ENCODE measurements around the gene ATOX1. TPM values are rescaled to one million over a fixed set of nuclear protein-coding genes. Genes with fewer than 3 reads are reported as not detected.

ATOX1 gene
- total RNA-seq, 4 donors from 2014 or later = 59.0 to 185 (median 92.1) TPM

DNA sequence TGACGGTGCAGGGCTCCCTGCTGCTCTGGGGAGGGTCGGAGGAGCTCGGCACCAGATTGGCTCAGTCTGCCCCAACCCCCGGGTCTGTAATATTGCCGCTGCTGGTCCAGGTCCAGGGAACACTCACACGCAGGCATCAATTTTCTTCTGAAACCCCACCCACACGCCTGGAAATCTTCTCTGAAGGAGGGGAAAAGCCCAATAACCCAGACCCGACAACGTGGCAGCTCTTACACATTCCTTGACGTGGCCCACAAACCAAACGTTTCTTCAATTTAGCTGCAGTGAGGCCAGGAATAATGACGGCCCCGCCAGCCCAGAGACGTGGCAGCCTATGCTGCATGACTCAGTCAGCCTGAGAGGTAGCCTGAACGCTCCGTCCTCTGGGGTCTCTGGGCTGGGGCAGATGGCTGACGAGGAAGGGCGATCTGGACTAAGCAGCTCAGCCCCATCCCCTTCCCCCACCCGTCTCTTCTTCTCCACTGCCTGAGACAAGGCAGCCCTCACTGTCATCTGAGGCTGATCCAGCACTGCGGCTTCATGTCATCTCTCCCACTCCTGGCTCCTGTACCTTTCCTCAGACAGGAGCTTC lies 61.9 kb downstream of the ATOX1 start:
- no peak for TF ChIP-seq POLR2AphosphoS5 (IDR thresholded peaks at IDR 0.05)
- TF ChIP-seq EP300 (IDR thresholded peaks at IDR 0.05) = no peak
- TF ChIP-seq POLR2A (IDR thresholded peaks at IDR 0.05) = peak in 1 of 2 donors; percentile 33
- TF ChIP-seq, protein P1, sequence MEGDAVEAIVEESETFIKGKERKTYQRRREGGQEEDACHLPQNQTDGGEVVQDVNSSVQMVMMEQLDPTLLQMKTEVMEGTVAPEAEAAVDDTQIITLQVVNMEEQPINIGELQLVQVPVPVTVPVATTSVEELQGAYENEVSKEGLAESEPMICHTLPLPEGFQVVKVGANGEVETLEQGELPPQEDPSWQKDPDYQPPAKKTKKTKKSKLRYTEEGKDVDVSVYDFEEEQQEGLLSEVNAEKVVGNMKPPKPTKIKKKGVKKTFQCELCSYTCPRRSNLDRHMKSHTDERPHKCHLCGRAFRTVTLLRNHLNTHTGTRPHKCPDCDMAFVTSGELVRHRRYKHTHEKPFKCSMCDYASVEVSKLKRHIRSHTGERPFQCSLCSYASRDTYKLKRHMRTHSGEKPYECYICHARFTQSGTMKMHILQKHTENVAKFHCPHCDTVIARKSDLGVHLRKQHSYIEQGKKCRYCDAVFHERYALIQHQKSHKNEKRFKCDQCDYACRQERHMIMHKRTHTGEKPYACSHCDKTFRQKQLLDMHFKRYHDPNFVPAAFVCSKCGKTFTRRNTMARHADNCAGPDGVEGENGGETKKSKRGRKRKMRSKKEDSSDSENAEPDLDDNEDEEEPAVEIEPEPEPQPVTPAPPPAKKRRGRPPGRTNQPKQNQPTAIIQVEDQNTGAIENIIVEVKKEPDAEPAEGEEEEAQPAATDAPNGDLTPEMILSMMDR (IDR thresholded peaks at IDR 0.05) = no peak

DNA sequence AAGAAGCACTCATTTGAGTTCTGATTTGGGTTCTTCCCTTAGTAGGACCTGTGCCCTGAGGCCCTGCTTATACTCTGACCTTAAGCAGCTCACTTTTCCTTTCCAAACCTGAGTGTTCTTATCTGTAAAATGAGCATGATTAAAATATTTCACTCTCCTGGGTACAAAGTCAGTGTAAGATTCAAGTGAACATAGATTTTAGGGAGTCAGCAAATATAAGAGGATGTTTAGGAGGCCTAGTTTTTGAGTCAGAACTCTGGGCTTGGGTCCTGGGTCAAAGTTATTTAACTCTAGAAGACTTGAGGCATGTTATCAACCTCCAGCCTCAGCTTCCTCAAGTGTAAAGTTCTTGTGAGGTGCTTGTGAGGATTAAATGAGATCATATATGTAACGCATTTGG lies 63.0 kb downstream of the ATOX1 start:
- H3K9me3 ChIP-seq = no peaks in the 10 kb centered on the region

More for the DNA sequence above, 61.9 kb downstream of the ATOX1 start:
- WGBS = 31% methylated on average over 14 of the region's 20 CpGs
- DNase-seq (ENCODE audit: low spot score in 2 of 2) = peak; percentile 89 to 90
- Histone ChIP-seq H3K36me3 (no peaks in the 10 kb centered on the region), H3K27me3 (no peaks in the 10 kb centered on the region), H3K27ac (peak overlapping the region; percentile 89), H3K9me3 (no peaks in the 10 kb centered on the region), H3K4me3 (no peak overlapping the region), H3K4me1 (peaks cover 31% of the 10 kb centered on the region)

DNA sequence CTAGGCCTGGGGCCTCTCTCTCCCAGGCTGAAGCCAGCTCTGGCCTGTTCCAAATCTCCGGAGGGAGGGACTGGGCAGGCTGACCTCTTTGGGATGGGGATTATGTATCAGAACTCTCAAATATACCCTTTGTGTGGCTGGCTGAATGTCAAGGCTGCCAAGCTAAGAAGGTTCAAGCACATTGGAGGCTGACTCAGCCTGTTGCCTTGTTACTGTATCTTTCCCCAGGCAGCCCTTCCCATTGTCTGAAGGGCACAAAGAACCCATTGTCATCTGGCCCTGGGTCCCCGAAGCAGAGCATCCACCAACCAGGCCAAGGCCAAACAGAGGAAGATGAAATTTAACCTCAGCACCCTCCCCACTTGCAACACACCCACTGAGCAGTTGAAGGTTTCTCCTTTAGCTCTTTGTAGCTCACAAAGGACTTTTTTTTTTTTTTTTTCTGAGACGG lies 64.4 kb downstream of the ATOX1 start:
- H3K4me1 ChIP-seq = peaks cover 25% of the 10 kb centered on the region
- H3K9me3 ChIP-seq = no peaks in the 10 kb centered on the region
- no peak for DNase-seq (ENCODE audit: low spot score in 2 of 2)
- H3K36me3 ChIP-seq = no peaks in the 10 kb centered on the region
- WGBS = 74% methylated on average over 2 of the region's 3 CpGs
- H3K27me3 ChIP-seq = no peaks in the 10 kb centered on the region
- no peak overlapping the region for H3K4me3 ChIP-seq
- TF ChIP-seq EP300 (IDR thresholded peaks at IDR 0.05) = no peak
- no peak overlapping the region for H3K27ac ChIP-seq

More for the DNA sequence above, 63.0 kb downstream of the ATOX1 start:
- TF ChIP-seq EP300 (IDR thresholded peaks at IDR 0.05) = no peak
- no peak for TF ChIP-seq POLR2AphosphoS5 (IDR thresholded peaks at IDR 0.05)
- TF ChIP-seq POLR2A (IDR thresholded peaks at IDR 0.05) = no peak
- TF ChIP-seq, protein P1 (IDR thresholded peaks at IDR 0.05) = no peak
- no peaks in the 10 kb centered on the region for H3K27me3 ChIP-seq
- WGBS = 82% methylated on average over 1 of the region's 1 CpG
- no peak overlapping the region for H3K4me3 ChIP-seq
- peaks cover 31% of the 10 kb centered on the region for H3K4me1 ChIP-seq
- DNase-seq (ENCODE audit: low spot score in 2 of 2) = no peak
- H3K36me3 ChIP-seq = no peaks in the 10 kb centered on the region
- peak overlapping the region; percentile 89 for H3K27ac ChIP-seq

Other genes with a start within 250 kb of the ATOX1 start
- gene FAT2, start 167.3 kb downstream of the ATOX1 start, total RNA-seq = 100 to 1,000 TPM; 107 to 205 (median 164) TPM
- gene SPARC, start 71.7 kb downstream of the ATOX1 start, total RNA-seq = 100 to 1,000 TPM; 265 to 337 (median 270) TPM
- gene G3BP1, start 13.3 kb upstream of the ATOX1 start, total RNA-seq = 100 to 1,000 TPM; 111 to 116 (median 113) TPM
- not detected for gene GLRA1, start 166.2 kb upstream of the ATOX1 start, total RNA-seq